Neural crest cell (in vitro differentiated cells): ENCODE results near the gene UBE2G1. TPM values are rescaled to one million over a fixed set of nuclear protein-coding genes. Genes with fewer than 3 reads are reported as not detected.

Experiments
- DNase-seq: peaks from one replicate; pipeline ENCODE4 v3.0.0; 2021; ENCODE audit warnings: low read depth, mixed read lengths, low spot score
- H3K27ac Mint-ChIP-seq: one replicate; pipeline ENCODE4 v1.8.0; 2021; ENCODE audit warnings: mild to moderate bottlenecking, mixed read lengths; ENCODE audit not compliant: unreplicated experiment
- H3K27me3 Mint-ChIP-seq: 2 replicates; pipeline ENCODE4 v1.8.0; 2021; ENCODE audit warnings: low read depth, mild to moderate bottlenecking, mixed read lengths
- H3K36me3 Mint-ChIP-seq: 2 replicates; pipeline ENCODE4 v1.8.0; 2021; ENCODE audit warnings: low read depth, mild to moderate bottlenecking, mixed read lengths
- H3K4me1 Mint-ChIP-seq: 2 replicates; pipeline ENCODE4 v1.8.0; 2021; ENCODE audit warnings: mixed read lengths
- H3K4me3 Mint-ChIP-seq: one replicate; pipeline ENCODE4 v1.8.0; 2021; ENCODE audit warnings: mild to moderate bottlenecking, mixed read lengths
- H3K9me3 Mint-ChIP-seq: 2 replicates; pipeline ENCODE4 v1.8.0; 2021; ENCODE audit warnings: mixed read lengths
- total RNA-seq: library from RNA; stranded (reverse); gene quantifications from 2 replicates; pipeline ENCODE4 v1.2.1, GENCODE V29; 2021
- TF ChIP-seq, protein P1 (sequence below): fragments of 200-600 bp; sonication (generic); conservative IDR thresholded peaks from 2 replicates; pipeline ENCODE4 v1.5.0; 2021; ENCODE audit warnings: antibody characterized with exemption, mild to moderate bottlenecking

The UBE2G1 gene
- total RNA-seq, 1 donor from 2014 or later: 98.5 TPM

DNA sequence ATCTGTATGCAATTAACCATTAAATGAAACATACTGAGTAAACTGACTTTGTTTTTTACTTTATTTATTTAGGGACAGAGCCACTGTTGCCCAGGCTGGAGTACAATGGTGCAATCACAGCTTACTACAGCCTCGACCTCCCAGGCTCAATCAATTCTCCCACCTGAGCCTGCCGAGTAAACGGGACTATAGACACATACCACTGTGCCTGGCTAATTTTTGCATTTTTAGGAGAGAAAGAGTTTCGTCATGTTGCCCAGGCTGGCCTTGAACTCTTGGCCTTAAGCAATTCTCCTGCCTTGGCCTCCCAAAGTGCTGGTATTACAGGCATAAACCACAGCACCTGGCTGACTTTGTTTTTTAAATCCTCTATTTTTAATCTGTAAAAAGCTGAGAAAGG is 145.3 kb downstream of the UBE2G1 start:
- Mint-ChIP-seq H3K4me1 (no peaks in the 10 kb centered on the region), H3K9me3 (no peaks in the 10 kb centered on the region), H3K27ac (no peak overlapping the region), H3K36me3 (peaks cover 3% of the 10 kb centered on the region), H3K4me3 (no peak overlapping the region), H3K27me3 (no peaks in the 10 kb centered on the region)
- no peak for DNase-seq
- TF ChIP-seq, protein P1, sequence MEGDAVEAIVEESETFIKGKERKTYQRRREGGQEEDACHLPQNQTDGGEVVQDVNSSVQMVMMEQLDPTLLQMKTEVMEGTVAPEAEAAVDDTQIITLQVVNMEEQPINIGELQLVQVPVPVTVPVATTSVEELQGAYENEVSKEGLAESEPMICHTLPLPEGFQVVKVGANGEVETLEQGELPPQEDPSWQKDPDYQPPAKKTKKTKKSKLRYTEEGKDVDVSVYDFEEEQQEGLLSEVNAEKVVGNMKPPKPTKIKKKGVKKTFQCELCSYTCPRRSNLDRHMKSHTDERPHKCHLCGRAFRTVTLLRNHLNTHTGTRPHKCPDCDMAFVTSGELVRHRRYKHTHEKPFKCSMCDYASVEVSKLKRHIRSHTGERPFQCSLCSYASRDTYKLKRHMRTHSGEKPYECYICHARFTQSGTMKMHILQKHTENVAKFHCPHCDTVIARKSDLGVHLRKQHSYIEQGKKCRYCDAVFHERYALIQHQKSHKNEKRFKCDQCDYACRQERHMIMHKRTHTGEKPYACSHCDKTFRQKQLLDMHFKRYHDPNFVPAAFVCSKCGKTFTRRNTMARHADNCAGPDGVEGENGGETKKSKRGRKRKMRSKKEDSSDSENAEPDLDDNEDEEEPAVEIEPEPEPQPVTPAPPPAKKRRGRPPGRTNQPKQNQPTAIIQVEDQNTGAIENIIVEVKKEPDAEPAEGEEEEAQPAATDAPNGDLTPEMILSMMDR: no peak

DNA sequence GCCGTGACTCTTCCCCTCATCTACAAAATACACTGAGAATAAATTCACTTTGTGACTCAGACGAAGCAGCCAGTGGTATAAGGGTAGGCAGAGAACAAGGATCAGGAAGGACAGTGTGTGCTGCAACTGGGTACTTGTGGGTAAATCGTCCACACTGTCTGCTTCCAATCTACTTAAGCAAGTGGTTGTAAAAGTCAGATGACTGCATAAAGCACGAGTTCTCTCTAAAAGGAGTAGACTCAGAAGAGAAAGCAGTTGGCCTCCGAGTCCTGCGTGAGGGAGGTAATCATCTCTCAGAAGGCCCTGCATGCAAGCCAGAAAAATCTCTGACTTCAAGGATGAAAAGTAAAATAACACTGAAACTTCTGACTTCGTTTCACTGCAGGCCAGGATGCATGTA is 145.8 kb downstream of the UBE2G1 start:
- Mint-ChIP-seq H3K36me3 (peaks cover 3% of the 10 kb centered on the region), H3K4me1 (no peaks in the 10 kb centered on the region), H3K27me3 (no peaks in the 10 kb centered on the region), H3K9me3 (no peaks in the 10 kb centered on the region), H3K4me3 (no peak overlapping the region), H3K27ac (peak overlapping the region; percentile 67)
- no peak for DNase-seq
- TF ChIP-seq, protein P1: no peak

Other genes with a start within 250 kb of the UBE2G1 start
- 26.9 and 28.0 TPM in 2 replicates for gene ZZEF1, start 223.6 kb downstream of the UBE2G1 start, total RNA-seq
- 12.1 and 12.9 TPM in 2 replicates for gene CYB5D2, start 223.5 kb downstream of the UBE2G1 start, total RNA-seq
- gene ANKFY1, start 102.7 kb downstream of the UBE2G1 start, total RNA-seq: 73.5 and 78.1 TPM in 2 replicates
- gene SPNS3, start 67.3 kb upstream of the UBE2G1 start, total RNA-seq: not detected in 2 replicates
- 3.8 and 4.3 TPM in 2 replicates for gene SPNS2, start 132.2 kb upstream of the UBE2G1 start, total RNA-seq
- gene MYBBP1A, start 188.7 kb upstream of the UBE2G1 start, total RNA-seq: 67.0 and 69.3 TPM in 2 replicates
- not detected in 2 replicates for gene GGT6, start 193.9 kb upstream of the UBE2G1 start, total RNA-seq
- gene SMTNL2, start 217.9 kb upstream of the UBE2G1 start, total RNA-seq: 1.1 and 1.4 TPM in 2 replicates